ENCODE measurements around the gene ENOX2.
A peak's percentile ranks its signal among the peaks of the same experiment; 100 is the strongest.
"Not testable (repeated sequence)": the region's sequence is repeated elsewhere in the genome, so short reads cannot be mapped to it uniquely, and the experiment has no call there.

Gene ENOX2

DNA sequence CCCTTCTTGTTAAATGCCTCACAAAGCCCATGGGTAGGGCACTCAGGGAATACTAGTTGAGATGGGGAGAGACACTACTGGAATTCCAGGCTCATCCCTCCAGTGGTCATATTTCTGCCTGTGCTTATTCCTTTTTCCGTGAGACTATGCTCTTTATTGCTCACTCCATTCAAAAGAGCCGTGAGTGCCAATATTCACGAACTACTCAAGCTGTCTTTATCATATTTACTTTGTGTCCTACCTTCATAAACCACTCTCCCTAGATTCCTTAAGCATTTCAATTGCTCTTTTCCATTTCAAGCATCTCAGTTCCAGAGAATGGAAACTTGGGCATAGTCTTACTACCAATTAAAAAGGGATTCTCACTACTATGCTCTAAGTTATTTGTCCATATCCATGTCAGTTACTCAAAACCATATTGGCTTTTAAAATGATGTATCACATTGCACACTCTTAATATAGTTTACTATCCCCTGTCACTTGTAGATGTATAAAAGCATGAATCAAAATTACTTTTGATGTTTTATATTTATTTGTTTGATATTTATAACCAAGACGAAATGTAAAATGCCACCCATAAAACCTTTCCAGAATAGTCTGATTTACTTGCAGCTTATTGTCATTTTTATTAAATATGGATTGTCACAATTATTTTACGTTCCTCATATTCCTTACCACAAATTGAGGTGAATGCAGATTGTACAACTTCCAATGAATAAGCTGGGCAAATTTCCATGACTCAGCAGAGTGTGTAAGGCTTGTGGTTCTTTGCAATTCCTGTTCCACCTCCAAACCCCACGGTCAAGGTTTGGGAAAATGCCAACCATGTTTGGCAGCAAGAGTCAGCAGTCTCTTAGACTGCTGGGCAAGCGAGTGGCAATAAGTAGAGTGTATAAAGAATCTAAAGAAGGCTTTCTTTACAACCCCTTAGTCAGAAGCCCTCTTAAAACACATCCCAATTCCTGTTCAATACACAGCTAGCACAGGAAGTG, 24.4 kb downstream of the ENOX2 start:
- peak; percentile 91 for DNase-seq

DNA sequence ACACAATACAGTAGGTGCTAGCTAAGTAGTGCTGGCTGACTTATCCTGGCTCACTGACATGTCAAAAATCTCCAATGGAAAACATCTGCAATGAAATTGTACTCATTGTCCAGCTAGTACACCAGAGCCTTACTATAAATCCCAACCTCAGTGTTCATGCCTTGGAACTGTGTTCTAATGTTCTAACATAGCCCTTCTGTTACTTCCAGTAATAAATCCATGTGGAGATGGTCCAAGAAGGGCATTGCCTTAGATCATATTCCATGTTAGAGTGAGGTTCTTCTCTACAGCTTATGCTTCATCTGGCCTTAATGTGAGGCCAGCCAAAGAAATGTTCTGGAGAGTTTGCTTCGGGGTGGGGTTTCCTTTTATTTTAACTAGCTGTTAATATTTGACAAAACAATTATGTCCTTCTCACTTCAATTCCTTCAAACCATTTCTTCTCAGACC, 25.1 kb downstream of the ENOX2 start:
- no peak for DNase-seq

DNA sequence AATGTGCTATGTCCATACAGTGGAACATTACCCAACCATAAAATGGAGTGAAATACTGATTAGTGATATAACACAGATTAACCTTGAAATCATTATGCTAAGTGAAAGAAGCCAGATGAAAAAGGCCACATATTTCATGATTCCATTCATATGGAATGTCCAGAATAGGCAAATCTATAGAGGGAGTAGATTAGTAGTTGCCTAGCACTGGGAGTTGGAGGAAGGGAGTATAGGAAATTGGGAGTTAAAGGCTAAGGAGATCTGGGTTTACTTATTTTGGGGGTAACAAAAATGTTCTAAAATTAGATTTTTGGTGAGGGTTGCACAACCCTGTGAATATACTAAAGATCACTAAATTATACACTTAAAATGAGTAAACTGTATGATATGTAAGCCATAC, 26.8 kb downstream of the ENOX2 start:
- DNase-seq: peak; percentile 51

DNA sequence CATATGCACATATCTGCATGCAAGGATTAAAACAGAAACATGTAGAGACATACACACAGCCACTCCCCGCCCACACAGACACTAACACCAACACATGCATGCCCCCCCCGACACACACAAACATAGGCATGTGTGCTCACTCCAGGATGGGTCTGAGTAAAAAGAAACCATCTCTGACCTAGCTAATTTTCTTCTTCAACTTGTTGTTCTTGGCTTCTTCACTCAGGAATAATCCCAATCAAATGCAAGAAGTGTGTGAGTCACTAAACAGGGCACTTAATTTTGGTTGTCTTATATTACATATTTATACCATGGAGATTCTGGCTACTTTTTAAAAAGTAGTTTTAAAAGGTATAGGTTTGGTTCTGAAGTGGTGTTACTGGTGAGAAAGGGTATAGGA, 28.3 kb downstream of the ENOX2 start:
- peak; percentile 49 for DNase-seq

DNA sequence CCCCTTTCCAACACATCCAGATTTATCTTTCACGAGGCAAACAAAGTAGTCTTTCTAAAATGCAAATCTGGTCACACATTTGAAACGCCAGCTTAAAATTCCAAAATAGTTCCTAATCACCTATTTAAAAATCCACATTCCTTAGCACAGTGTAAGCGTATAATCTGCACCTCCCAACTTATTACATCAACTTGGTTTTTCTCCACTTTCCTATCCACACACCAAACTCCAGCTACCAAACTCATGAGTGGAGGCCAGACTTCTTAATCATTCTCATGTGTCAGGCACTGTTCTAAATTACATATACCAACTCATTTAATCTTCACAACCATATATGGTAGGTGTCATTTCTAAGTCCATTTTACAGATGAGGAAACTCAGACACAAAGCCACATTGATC, 33.8 kb downstream of the ENOX2 start:
- peak; percentile 57 for DNase-seq

DNA sequence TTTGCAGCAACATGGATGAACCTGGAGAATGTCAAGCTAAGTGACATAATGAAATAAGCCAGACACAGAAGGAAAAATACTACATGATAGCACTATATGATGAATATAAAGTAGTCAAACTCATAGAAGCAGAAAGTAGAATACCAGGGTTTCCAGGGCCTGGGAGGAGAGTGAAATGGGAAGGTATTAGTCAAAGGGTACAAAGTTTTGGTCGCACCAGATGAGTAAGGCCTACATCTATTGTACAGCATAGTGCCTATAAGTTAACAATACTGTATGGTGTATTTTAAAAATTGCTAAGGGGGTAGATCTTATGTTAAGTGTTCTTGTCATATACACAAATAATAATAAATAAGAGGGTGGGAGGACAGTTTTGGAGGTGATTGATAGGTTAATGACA, 41.5 kb downstream of the ENOX2 start:
- no peak for DNase-seq

DNA sequence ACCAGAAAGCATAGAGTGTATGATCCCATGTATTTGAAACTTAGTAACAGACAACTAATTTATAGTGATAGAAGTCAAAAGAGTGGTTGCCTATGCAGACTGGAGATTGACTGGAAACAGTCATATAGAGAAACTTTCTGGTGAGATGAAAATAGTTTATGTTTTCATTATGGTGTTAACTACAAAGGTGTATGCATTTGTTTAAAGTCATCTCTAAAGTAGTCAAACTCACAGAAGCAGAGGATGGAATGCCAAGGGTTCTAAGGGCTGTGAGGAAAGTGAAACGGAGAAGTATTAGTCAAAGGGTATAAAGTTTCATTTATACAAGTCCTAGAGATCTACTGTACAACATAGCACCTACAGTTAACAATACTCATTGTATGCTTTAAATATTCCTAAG, 45.8 kb downstream of the ENOX2 start:
- DNase-seq: no peak

DNA sequence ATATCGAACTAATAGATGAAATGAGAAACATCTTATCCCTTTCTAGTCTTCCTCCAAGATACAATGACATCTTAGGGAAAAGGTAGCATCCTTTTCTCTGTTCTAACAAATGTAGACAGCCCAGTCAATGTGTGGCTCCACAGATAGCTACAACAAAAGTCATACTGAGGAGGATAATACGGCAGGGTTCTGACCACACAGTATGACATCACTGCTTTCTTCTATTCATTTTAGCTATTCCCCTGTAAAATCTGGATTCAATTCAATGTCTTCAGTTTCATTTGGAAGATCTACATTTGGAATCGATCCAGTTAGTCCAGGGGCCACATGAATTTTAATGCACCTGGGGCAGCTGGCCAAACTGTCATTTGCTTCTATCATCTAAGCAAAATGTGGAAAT, 51.4 kb downstream of the ENOX2 start:
- peak; percentile 1 for DNase-seq

DNA sequence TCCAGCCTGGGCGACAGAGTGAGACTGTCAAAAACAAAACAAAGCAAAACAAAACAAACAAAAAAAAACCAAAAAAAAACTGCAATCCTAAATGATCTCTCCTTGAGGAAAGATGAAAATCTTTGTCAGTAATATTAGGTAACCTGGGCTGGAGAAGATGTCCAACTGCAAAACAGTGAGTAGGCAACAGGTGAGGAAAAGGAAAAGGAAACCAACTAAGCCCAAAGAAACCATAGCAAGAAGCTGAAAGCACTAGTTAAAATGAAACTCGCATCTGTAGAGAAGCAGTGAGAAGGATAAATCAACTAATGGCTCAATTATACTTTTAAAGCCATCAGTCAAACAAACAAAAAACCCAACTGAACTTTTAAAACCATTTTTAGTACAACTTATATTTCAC, 54.2 kb downstream of the ENOX2 start:
- no peak for DNase-seq

DNA sequence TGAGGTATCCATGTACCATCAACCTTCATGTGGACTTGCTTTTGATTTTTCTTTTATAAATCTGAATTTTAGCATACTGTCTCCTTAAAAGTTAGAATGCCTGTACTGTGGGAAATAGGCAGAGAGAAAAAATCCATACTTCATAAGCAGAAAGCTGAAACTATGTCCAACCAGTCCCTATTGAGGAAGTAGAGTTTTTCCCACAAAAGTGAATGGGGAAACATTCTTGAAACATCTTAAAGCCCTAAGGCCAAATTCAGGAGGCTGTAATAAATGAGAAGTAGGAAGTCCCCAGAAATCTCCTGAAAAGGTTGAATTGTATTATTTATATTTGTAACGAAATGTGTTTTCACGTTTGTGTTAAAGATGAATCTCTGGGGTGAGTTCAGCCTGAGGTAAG, 56.3 kb downstream of the ENOX2 start:
- DNase-seq: no peak

DNA sequence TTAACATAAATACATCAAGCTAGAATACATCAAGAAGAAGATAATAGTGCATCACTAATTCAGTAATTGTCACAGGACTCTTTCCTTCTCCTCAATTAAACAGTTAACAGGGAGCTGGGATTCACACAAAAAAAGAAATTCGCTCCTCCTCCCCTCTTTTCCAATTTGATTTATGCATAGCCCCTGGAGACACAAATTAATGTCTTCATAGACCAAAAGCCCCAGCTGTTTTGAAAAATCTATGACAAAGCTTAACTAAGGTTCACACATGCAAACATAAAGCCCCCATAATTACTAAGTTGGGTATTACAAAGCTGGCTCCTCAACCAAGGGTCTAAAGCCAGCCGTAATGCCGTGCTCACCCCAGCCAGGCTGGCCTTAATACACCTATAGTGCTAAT, 61.2 kb downstream of the ENOX2 start:
- no peak for DNase-seq

DNA sequence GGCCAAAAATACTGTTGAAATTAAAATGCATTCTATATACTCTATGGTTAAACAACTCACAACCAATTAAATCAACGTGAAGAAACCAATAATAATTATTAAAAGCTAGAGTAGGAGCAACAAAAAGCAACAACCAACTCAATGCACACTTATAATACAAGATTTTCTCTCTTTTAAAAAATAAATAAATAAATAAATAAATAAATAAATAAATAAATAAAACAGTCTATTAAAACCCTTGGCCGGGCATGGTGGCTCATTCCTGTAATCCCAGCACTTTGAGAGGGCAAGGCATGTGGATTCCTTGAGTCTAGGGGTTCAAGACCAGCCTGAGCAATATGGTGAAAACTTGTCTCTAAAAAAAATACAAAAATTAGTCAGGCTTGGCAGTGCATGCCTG, 62.7 kb downstream of the ENOX2 start:
- DNase-seq: no peak

DNA sequence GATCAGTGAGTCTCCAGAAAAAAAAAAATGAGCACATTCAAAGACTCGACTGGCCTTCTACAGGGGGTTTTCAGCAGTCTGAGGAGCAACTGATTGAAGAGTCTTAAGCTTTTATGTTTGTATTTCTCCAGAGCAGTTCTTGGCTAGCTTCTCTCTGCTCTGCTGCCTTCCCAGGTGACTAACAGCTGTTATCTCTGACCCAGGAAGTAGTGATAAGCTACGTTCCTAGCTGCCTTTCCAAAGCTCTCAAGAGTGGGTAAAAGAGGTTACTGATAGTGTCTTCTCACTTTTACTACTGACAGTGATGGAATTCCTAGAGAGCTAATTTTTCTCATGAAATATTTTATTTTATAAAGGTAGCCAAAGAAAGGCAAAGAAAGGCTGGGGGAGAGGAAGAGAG, 66.6 kb downstream of the ENOX2 start:
- no peak for DNase-seq

DNA sequence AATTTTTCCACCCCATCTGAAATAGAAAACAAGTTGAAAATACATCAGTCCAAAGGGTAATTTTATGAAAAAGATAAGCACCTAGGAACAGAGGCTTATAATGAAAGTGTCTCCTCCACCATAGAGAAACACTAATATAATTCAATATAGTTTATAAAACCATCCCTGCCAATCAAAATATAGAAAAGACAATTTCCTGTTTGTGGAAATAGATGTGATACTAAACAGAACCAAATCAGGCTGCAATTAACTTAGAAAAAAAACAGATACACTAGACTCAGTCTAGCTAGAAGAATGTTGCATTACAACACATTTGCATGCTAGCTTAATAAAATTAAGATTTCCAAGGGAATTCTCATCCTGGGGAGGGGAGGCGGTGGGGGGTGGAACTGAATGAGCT, 68.2 kb downstream of the ENOX2 start:
- DNase-seq: no peak

DNA sequence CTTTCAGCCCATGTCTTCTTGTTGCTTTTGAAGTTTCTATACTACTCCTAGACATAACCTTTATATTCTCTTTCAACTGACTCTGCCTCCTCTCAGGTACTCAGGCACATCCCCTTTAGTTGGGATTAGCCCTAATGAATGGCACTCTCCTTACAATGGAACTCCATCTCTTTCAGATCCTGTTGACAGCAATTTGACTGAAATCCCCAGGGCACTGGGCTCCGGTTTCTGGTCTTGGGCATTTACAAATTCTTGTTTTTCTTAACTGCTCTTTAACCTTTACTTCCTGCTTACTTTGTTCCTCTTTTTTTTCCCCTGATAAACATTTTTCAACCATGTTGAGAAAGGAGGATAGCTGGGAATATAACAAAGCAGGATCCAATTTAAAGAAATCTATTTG, 68.9 kb downstream of the ENOX2 start:
- DNase-seq: no peak

DNA sequence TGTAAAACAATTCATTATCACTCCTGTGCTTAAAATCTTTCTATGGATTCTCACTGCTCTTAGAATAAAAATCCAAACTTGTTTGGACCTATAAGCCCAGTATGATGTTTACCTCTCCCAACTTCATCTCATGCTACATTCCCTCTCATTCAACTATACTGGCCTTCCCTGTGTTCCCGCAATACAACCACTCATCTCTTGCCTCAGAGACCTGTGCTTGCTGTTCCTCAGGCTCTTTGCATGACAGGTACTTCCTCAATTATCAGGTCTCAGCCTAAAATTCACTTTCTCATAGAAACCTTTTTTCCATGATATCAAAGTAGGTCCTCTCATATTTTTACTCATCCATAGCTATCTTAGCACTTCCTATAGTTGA, 71.7 kb downstream of the ENOX2 start:
- DNase-seq: no peak

DNA sequence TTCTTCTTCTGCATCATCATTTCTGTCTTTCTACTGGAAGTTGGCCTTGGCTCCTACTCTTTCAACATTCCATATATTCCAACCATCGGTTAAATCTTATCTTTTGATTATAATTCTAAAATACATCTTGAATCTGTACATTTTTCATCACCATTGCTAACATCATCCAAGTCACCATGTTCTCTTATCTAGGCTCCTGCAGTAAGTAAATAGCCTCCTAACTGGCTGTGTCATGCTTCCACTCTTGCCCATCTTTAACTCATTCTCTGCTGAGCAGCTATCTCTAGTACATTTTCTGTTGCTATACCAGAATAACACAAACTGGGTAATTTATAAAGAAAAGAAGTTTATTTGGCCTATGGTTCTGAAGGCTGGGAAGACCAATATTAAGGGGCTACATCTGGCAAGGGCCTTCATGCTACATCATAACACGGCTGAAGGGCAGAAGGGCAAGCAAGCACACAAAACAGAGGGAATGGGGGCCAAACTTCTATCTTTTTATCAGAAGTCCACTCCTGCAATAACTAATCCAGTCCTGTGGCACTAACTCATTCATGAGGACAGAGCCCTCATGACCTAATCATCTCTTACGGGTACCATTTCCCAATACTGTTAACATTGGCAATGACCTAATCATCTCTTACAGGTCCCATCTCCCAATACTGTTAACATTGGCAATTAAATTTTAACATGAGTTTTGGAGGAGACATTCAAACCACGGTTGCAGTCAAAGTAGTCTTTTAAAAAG, 72.2 kb downstream of the ENOX2 start:
- DNase-seq: no peak

DNA sequence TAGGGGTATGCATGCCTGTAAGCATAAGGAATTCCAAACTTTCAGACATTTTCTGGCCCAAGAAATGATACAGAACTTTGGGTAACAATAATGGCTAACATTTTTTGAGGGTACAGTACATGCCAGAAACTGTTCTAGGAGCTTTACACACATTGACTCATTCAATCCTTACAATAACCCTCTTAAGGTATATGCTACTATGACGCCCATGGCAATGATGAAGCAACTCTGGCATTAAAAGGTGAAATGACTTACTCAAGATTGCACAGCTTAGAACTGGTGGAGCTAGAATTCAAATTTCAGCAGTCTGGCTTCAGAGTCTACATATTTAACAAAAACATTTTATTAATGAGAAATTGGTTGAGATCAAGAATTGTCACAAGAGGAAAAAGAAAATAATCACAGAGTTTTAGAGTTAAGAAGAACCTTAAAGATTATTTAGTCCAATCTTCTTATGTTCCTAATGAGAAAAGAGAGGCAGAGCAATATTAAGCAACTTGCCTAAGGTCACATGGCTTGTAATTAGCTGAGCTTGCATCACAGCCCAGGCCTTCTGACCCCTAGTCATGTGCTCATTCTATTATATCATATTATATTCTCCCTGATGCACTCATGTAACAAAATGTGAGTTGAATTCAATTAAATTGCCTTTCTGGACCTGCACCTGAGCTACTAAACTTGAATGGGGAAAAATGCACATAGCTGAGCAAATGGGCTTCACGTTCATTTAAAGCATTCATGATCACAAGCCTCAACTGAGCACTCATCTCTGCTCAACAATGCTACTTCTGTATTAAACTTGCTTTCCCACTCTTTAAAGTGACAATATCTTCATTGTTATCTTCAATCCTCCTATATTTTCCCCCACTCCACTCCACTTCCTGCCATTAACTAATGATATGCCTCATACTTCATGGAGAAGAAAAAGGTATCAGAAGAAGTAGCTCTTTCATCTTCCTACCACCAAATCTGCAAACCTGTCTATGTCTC, 73.2 kb downstream of the ENOX2 start:
- no peak for DNase-seq

DNA sequence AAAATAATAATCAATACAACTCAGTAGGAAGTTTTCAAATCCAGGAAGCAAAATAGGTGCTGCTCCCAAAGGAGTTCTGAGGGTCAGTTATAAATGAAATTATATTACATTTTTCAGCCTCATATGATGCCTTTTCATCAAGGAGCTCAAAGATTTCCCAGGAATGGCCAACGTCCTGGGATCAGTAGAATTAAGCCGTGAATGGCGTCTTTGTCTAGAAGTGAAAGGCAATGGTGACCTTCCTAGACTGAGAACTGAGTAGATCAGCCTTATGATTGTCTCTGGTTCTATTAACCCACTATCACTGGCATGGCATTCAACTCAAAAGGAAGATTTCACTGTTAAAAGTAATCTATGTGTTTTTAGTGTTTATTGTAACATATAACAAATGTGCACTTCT, 74.4 kb downstream of the ENOX2 start:
- no peak for DNase-seq

DNA sequence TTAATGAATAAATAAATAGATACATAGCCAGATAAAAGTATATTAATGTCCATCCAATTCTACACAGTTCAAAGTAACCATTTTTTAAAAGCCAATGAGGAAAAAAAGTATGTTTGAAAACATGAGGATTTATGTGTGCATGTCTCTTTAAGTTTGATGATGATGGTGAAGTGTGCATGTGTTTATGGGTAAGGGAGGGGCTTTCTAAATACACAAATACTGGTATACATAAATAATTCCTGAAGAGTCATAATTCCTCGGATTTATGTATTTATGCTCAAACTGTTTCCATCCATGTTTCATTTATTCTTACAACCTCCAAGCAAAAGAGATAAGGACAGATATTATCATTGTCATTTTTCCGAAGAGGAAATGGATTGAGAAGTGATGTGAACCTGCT, 75.4 kb downstream of the ENOX2 start:
- no peak for DNase-seq

DNA sequence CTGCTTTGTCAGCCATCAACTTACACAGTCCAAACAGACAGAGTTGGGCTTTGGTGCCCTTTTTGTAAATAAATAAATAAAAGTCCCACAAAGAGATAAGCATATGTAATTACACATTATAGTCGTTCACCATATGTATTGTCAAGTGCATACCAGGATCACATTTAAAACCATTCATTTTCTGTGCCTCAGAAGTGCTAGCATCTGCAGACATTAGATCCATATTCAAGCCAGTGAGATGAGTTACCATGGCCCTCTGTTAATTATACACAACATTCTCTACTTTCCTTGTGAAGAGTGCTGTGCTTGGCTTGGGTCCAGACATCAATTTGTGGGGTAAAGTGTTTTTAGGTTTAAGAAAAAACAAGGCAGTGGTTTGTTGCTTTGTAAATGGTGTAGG, 76.8 kb downstream of the ENOX2 start:
- no peak for DNase-seq

DNA sequence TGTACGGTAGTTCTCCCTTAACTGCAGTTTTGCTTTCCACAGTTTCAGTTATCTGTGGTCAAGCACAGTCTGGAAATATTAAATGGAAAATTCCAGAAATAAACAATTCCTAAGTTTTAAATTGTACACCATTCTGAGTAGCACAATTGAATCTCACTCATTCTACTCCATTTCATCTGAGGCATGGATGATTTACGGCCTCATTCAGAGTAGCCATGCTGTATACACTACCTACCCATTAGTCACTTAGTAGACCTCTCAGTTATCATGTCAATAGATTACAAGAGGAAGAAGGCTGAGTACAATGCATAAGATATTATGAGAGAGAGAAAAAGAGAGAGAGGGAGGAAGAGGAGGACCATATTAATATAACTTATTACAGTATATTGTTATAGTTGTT, 77.5 kb downstream of the ENOX2 start:
- DNase-seq: no peak

DNA sequence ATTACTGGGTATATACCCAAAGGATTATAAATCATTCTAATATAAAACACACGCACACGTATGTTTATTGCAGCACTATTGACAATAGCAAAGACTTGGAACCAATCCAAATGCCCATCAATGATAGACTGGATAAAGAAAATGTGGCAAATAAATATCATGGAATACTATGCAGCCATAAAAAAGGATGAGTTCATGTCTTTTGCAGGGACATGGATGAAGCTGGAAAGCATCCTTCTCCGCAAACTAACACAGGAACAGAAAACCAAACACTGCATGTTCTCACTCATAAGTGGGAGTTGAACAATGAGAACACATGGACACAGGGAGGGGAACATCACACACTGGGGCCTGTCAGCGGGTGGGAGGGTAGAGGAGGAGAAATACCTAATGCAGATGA, 83.6 kb downstream of the ENOX2 start:
- not testable (repeated sequence) for DNase-seq
